Gastrocnemius medialis (tissue), 4 donors: Measurements from ENCODE around the gene OGDH.

ENCODE experiments used
- POLR2A ChIP-seq, 2 donors: fragments of 450-650 bp; IDR thresholded peaks; one replicate each; pipeline ENCODE4 v1.6.1; 2017; ENCODE audit warnings: antibody characterized with exemption in 2 of 2, mild to moderate bottlenecking in 2 of 2, moderate library complexity in 2 of 2
- TF ChIP-seq, protein P1 (sequence below), 5 experiments: fragments of 450-650 bp in 3 of 5; fragments of 200-600 bp in 2 of 5; sonication (generic) in 2 of 5; IDR thresholded peaks in 4 of 5; conservative IDR thresholded peaks in 1 of 5; 1 replicate in 4 of 5; 2 replicates in 1 of 5; pipeline ENCODE4 v1.5.1; 2016 to 2019; ENCODE audit warnings: antibody characterized with exemption in 5 of 5, mild to moderate bottlenecking in 3 of 5, moderate library complexity in 3 of 5

- TF ChIP-seq, protein P1, sequence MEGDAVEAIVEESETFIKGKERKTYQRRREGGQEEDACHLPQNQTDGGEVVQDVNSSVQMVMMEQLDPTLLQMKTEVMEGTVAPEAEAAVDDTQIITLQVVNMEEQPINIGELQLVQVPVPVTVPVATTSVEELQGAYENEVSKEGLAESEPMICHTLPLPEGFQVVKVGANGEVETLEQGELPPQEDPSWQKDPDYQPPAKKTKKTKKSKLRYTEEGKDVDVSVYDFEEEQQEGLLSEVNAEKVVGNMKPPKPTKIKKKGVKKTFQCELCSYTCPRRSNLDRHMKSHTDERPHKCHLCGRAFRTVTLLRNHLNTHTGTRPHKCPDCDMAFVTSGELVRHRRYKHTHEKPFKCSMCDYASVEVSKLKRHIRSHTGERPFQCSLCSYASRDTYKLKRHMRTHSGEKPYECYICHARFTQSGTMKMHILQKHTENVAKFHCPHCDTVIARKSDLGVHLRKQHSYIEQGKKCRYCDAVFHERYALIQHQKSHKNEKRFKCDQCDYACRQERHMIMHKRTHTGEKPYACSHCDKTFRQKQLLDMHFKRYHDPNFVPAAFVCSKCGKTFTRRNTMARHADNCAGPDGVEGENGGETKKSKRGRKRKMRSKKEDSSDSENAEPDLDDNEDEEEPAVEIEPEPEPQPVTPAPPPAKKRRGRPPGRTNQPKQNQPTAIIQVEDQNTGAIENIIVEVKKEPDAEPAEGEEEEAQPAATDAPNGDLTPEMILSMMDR (IDR thresholded peaks at IDR 0.05 in 4 of 5, conservative IDR thresholded peaks at IDR 0.05 in 1 of 5), result no peak
- TF ChIP-seq POLR2A (IDR thresholded peaks at IDR 0.05), result no peak
Observed at GRCh38 chr7:44707558-44708230, 101.3 kb downstream of the OGDH start.
